OCI-LY7 (cell line): ENCODE measurements around the gene ITPKA. TPM values are rescaled to one million over a fixed set of nuclear protein-coding genes. Genes with fewer than 3 reads are reported as not detected.

Source experiments
- BruUV-seq: library from RNA; stranded (reverse); fragments of 400-500 nt; replicated peaks from 2 replicates; lab custom pipeline; 2021; lab: Mats Ljungman, UMichigan
- CTCF ChIA-PET: fragments of 300-600 bp; sonication (Branson Sonifier 250); formaldehyde crosslinking; loops from one replicate; lab custom pipeline; 2022; ENCODE audit warnings: antibody characterized with exemption; ENCODE audit not compliant: unreplicated experiment; lab: Charles Lee
- POLR2A ChIA-PET: fragments of 300-600 bp; sonication (Branson Sonifier 250); formaldehyde crosslinking; loops from one replicate; lab custom pipeline; 2022; ENCODE audit warnings: antibody characterized with exemption; lab: Charles Lee
- DNase-seq: peaks from one replicate; pipeline ENCODE4 v3.0.0-alpha.2; 2015; ENCODE audit warnings: low spot score
- H2AFZ ChIP-seq: fragments of 200-600 bp; sonication (generic), shearing (Covaris generic); 2 replicates; pipeline ENCODE4 v1.6.1; 2014; ENCODE audit warnings: mild to moderate bottlenecking, antibody characterized with exemption, low read length, moderate library complexity
- H3K27ac ChIP-seq: fragments of 200-600 bp; sonication (generic); 2 replicates; pipeline ENCODE4 v1.5.1; 2014; ENCODE audit warnings: mixed run types, low read depth, mild to moderate bottlenecking, moderate library complexity, low read length, inconsistent platforms; ENCODE audit not compliant: poor library complexity, severe bottlenecking
- H3K36me3 ChIP-seq: fragments of 200-600 bp; sonication (generic); 2 replicates; pipeline ENCODE4 v1.6.1; 2014; ENCODE audit warnings: mild to moderate bottlenecking, antibody characterized with exemption, low read length, moderate library complexity, mixed read lengths; ENCODE audit not compliant: insufficient read depth
- H3K4me1 ChIP-seq: fragments of 200-600 bp; sonication (generic); 2 replicates; pipeline ENCODE4 v1.5.1; 2014; ENCODE audit warnings: mild to moderate bottlenecking, low read length; ENCODE audit not compliant: insufficient read depth, poor library complexity, severe bottlenecking
- H3K4me2 ChIP-seq: fragments of 200-600 bp; sonication (generic); 2 replicates; pipeline ENCODE4 v1.6.1; 2014; ENCODE audit warnings: mild to moderate bottlenecking, low read length
- H3K4me3 ChIP-seq: fragments of 200-600 bp; sonication (generic); 2 replicates; pipeline ENCODE4 v1.5.1; 2014; ENCODE audit warnings: mild to moderate bottlenecking, low read depth, low read length; ENCODE audit not compliant: poor library complexity, severe bottlenecking
- H3K79me2 ChIP-seq: fragments of 200-600 bp; sonication (generic); 2 replicates; pipeline ENCODE4 v1.6.1; 2016; ENCODE audit warnings: low read depth, mild to moderate bottlenecking, low read length, moderate library complexity, mixed read lengths; ENCODE audit not compliant: insufficient read depth
- H3K9me2 ChIP-seq: fragments of 200-600 bp; sonication (generic); 2 replicates; pipeline ENCODE4 v1.6.1; 2016; ENCODE audit warnings: mild to moderate bottlenecking, low read length, mixed read lengths; ENCODE audit not compliant: insufficient read depth
- H3K9me3 ChIP-seq: fragments of 200-600 bp; sonication (generic); 2 replicates; pipeline ENCODE4 v1.6.1; 2014; ENCODE audit warnings: mild to moderate bottlenecking, mixed run types, low read length, mixed read lengths
- H4K20me1 ChIP-seq: fragments of 200-600 bp; sonication (generic); 2 replicates; pipeline ENCODE4 v1.6.1; 2014; ENCODE audit warnings: mild to moderate bottlenecking, antibody characterized with exemption, low read length, moderate library complexity, mixed read lengths; ENCODE audit not compliant: insufficient read depth
- CTCF ChIP-seq: fragments of 200-600 bp; sonication (generic); conservative IDR thresholded peaks from 2 replicates; pipeline ENCODE4 v1.5.1; 2014; ENCODE audit warnings: mild to moderate bottlenecking, antibody characterized with exemption, low read length, moderate library complexity, mixed read lengths
- EZH2phosphoT487 ChIP-seq: fragments of 200-600 bp; sonication (generic); IDR thresholded peaks from 2 replicates; pipeline ENCODE4 v1.6.1; 2018; ENCODE audit warnings: low read depth, borderline replicate concordance, mild to moderate bottlenecking, mixed run types, antibody characterized with exemption, low read length, moderate library complexity, mixed read lengths
- intact Hi-C: fragments of 100-400 bp; cut with micrococcal nuclease; formaldehyde crosslinking; loops from one replicate; pipeline ENCODE4 v1.10.0; 2022; ENCODE audit not compliant: unreplicated experiment
- total RNA-seq, 2 experiments: library from RNA; depleted of rRNA in 1 of 2; stranded (reverse); fragments of >200 nt in 1 of 2; shearing (Covaris generic) in 1 of 2; gene quantifications; 2 replicates each; pipeline ENCODE4 v1.2.3, GENCODE V29; 2014 to 2022

ITPKA gene
- total RNA-seq, 2 experiments from 2014 or later: not detected

- ChIA-PET POLR2A (no interaction called here), CTCF (no interaction called here)
- H3K27ac ChIP-seq: no peak overlapping the region
Observed at GRCh38 chr15:41512940-41513505, 19.3 kb downstream of the ITPKA start.

DNA sequence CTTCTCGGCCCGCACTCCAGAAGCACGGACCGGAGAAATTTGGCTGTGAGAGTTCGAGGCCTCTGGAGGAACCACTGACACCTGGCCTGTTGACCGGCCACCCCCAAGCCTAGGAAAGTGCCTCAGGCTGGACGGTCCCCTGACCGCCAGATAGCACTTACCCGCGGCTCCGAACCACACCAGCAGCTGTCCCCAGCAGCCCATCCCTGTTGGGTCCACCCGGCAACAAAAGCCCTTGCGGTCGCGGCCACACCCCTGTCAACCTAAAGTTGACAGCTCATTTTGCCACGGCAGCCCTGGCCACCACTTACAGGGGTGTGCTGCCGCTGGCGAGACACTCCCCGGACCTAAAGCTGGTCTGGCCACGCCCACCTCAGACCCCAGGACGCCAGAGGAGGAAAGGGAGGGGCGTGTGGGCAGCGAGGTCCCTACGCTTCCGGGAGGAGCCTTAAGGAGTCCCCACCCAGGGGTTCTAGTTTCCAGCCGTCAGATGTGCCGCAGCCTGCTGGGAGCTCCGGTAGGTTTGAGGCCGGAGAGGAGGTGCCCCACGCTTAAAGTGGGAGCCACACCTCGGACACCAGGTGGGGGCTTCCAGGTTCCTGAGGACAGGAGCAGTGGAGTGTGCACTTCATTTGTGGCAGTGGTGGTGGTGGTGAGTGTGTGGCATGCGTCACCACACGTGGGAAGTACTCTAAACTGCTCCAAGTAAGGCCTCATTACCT is 20.0 kb downstream of the ITPKA start, which contains the start of gene LTK:
Gene LTK, minus strand, starts transcription at position 322 of the 722 bp plus-strand sequence. Its CDS starts 118 bp downstream, at position 204.
- no peak within 1 kb of the TSS for H3K4me3 ChIP-seq
- H3K27ac ChIP-seq: no peak within 1 kb of the TSS
- CTCF ChIA-PET: no interaction called here
- intact Hi-C loops: no loop called here
- H3K9me2 ChIP-seq: no peaks in the 10 kb centered on the region
- no peak within 1 kb of the TSS; the same call in 1 of the 2 replicates for H3K4me2 ChIP-seq
- H3K79me2 ChIP-seq: no peaks in the 10 kb centered on the region
- H3K4me1 ChIP-seq: no peaks in the 10 kb centered on the region
- POLR2A ChIA-PET: no interaction called here
- TF ChIP-seq CTCF: no peak
- no peak for TF ChIP-seq EZH2phosphoT487
- no peaks in the 10 kb centered on the region for H3K9me3 ChIP-seq
- H2AFZ ChIP-seq: no peak within 1 kb of the TSS
- H3K36me3 ChIP-seq: no peaks in the 10 kb centered on the region
- DNase-seq: no peak
- H4K20me1 ChIP-seq: no peaks in the 10 kb centered on the region
- no TSS peak for BruUV-seq

More at GRCh38 chr15:41512940-41513505, 19.3 kb downstream of the ITPKA start:
- Histone ChIP-seq H4K20me1 (no peaks in the 10 kb centered on the region), H3K36me3 (no peaks in the 10 kb centered on the region), H3K4me3 (no peak overlapping the region), H3K4me1 (no peaks in the 10 kb centered on the region), H3K9me3 (no peaks in the 10 kb centered on the region), H3K4me2 (no peak overlapping the region; the same call in 1 of the 2 replicates), H3K9me2 (no peaks in the 10 kb centered on the region), H2AFZ (no peak overlapping the region), H3K79me2 (no peaks in the 10 kb centered on the region)
- no peak for DNase-seq
- intact Hi-C loops: no loop called here
- TF ChIP-seq CTCF (no peak), EZH2phosphoT487 (no peak)
- no TSS peak for BruUV-seq

DNA sequence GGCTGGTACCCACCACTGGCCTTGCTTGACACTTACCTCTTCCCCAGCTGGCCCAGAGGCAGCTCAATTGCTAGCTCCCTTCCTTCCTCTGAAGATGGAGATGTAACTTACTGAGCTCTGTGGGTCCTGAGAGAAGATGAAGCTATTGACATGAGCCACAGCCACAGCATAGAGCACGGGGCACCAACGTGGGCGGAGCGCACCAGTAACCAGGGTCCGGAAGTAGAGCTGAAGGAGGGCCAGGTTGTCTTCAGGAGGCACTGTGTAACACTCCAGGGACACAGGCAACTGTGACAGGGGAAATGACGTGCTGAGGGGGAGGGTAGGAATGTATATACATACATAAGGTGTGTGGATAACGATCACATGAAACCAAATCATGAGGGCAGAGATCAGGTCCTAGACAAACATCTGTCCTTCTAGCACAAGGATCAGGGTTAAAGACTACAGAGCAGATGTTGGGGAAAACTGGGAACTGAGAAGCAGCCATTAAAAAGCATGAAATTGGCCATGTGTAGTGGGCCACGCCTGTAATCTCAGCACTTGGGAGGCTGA is 24.3 kb downstream of the ITPKA start:
- no peak for TF ChIP-seq CTCF
- no peak for TF ChIP-seq EZH2phosphoT487
- Histone ChIP-seq H3K4me1 (no peaks in the 10 kb centered on the region), H3K27ac (no peak overlapping the region), H3K9me2 (no peaks in the 10 kb centered on the region), H4K20me1 (no peaks in the 10 kb centered on the region), H3K9me3 (no peaks in the 10 kb centered on the region), H2AFZ (no peak overlapping the region), H3K4me2 (no peak overlapping the region), H3K79me2 (no peaks in the 10 kb centered on the region), H3K4me3 (no peak overlapping the region), H3K36me3 (no peaks in the 10 kb centered on the region)
- CTCF ChIA-PET: no interaction called here
- DNase-seq: no peak
- POLR2A ChIA-PET: no interaction called here
- no TSS peak for BruUV-seq
- intact Hi-C loops: no loop called here
